NCI-H748 treated with DMSO at 0.1 percent for 48 hours (cell line): ENCODE data around the gene DPH2.

Source experiments
- DNase-seq: peaks from one replicate; lab custom pipeline; 2025; lab: John Stamatoyannopoulos, UW

DPH2 gene

DNA sequence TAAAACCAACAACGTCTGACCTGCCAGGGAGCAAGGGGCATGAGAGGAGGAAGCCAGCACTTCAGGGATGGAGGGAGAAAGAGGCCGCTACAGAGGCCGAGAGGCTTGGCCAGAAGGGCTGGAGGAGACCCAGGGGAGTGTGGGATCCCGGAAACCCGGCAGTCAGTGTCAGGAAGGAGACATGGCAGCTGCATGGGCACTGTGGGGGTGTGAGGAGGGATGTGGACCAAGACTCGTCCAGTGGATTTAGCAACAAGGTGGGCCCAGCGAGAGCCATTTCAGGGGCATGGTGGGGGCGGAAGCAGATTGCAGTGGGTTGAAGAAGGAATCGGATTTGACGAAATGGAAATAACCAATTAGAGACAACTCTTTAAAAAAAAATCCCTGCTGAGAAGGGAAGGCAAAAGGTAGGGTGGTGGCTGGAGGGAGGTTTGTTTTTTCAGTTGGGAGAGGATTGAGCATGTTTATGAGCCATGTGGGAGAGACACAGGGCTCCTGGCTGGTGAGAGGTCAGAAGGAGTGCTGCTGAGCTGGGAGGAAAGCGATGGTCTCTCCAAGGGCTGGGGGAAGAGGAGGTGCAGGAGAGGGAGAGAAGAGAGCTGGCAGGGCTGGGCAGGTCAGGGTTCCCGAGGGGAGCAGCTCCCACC is 13.6 kb downstream of the DPH2 start:
- DNase-seq: no peak

DNA sequence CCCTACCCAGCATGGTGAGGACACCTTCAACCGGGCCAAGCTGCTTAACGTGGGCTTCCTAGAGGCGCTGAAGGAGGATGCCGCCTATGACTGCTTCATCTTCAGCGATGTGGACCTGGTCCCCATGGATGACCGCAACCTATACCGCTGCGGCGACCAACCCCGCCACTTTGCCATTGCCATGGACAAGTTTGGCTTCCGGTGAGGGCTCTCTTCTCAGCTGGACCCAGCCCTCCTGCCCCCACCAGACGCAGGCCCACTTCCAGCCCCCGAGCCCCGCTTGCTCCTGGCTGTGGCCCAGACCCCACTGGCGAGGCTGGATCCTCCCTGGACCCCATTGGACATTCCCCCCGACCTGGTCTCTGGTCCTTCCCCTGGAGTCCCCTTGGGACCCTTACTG is 15.0 kb downstream of the DPH2 start:
- DNase-seq: no peak

DNA sequence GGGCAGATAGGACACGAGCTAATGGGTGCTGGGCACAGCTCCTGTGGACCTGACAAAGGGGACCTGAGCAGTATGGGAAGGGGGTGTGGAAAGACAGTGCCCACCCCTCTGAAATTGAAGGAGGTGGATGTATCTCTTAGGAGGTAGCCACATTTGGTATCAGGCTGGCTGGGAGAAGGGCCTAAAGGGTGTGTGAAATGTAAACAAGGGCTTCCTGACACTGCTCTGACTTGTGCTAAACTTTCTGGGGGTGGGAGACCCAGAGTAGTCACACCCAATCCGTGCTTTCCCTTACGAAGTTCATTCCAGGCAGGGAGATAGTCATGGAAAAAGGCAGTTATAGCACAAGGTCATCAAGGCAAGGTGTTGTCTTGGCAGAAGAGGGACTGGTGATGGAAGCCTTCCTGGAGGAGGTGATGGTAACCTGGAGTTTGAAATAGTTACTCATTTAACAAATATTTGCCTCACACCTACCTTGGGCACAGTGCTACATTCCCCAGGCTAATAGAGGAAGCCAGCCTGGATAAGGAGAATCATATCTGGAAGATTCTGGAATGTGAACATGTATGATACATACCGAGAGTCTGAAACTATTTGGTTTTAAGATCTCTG is 16.3 kb downstream of the DPH2 start:
- DNase-seq: no peak

DNA sequence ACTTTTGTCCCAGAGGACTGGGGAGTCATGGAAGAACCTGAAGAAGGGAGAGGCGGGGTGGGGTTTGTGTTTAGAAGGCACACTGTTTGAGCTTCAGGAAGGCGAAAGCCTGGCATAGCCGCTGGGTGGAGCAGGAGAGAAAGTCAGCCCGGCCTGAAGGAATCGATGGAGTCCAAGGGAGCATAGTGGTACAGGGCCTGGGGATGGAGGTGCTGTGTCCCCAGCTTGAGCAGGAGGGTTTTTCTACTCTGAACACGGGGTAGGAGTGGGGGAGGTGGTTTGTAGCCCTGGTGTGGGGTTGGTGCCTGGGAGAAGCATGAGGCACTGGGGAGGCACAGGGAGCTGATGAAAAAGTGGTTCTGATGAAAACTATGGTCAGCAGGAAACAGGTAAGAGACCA is 16.9 kb downstream of the DPH2 start:
- no peak for DNase-seq

DNA sequence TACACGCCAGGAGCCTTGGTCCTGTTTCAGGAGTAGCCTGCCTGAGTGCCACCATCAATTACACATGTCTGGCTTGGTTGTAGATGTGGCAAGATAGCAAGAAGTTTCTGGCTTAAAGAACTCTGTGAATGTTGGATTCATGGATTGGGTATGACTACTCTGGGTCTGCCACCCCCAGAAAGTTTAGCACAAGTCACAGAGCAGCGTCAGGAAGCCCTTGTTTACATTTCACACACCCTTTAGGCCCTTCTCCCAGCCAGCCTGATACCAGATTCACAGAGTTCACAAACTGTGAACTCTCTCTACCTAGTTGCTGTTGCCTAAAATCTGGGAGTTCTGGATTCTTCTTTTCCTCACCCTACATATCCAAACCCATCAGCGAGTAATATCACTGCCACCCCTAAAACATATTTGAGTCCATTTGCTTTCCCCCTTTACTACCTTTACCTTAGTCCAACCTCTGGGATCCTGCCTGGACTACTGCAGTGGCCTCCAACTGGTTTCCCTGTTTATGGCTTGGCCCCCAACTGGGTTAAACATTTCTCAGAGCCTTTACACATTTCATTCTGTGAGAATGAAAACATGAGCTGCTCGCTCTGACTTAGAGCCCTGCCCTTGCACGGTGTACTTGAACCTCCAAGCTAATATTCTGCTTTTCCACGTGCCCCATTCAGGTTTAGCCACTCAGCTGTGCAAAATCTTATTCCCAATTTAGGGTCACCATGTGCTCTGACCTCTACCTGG is 17.5 kb downstream of the DPH2 start:
- no peak for DNase-seq

DNA sequence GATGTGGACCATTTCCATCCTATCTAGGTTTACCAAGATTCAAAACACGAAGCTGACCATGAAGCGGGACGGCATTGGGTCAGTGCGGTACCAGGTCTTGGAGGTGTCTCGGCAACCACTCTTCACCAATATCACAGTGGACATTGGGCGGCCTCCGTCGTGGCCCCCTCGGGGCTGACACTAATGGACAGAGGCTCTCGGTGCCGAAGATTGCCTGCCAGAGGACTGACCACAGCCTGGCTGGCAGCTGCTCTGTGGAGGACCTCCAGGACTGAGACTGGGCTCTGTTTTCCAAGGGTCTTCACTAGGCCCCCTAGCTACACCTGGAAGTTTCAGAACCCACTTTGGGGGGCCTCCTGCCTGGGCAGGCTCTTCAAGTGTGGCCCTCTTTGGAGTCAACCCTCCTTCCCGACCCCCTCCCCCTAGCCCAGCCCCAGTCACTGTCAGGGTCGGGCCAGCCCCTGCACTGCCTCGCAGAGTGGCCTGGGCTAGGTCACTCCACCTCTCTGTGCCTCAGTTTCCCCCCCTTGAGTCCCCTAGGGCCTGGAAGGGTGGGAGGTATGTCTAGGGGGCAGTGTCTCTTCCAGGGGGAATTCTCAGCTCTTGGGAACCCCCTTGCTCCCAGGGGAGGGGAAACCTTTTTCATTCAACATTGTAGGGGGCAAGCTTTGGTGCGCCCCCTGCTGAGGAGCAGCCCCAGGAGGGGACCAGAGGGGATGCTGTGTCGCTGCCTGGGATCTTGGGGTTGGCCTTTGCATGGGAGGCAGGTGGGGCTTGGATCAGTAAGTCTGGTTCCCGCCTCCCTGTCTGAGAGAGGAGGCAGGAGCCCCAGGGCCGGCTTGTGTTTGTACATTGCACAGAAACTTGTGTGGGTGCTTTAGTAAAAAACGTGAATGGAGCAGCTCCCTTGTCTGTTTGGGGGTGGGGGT is 20.7 kb downstream of the DPH2 start:
- DNase-seq: no peak

DNA sequence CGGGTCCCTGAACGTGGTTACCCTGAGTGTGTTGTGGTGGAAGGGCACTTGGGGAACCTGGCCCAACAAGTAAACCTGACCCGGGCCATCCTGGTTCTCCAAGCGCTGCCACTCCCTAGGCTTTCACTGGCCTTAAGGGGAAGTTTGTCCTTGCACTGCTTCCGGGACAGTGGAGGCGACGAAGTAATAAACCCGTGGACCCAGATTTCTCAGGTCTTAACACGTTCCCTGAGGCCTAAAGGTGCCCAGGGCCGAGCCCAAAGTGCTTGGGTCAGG is 21.3 kb downstream of the DPH2 start:
- no peak for DNase-seq

DNA sequence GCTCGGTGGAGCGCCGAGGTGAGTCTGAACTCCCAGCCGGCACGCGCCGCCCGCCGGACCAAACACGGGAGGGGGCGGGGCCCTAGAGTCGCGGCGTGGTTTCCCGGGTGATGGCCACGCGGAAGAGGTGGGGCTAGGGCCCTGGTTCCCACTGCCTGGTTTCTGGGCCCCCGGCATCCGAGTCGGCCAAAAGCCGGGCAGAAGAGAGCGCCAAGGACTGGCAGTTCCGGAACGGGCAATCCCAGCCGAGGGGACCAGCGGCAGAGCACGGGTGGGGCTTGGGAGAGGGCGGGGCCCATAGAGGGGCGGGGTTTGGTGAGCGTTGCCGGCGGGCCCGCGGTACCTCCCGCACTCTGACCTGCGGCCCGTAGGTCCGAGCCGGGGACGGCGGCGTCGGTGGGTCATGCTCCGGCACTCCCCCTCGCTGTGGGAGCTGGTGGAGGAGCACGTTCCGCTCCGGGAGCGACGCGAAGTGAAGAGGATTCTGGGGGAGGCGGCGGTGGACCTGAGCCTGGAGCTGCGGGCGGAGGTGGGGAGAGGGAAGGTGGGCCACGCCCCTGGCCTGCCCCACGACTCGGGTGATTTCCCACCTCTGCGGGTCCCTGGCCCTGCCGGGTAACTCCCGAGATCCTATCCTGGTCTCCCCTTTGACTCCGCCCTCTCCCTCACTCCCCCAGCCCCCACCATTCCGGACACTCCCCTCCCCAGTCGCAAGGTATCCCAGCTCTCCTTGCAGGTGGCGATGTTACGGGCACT is 21.8 kb downstream of the DPH2 start, which contains the start of gene CCDC24:
CCDC24 (plus strand) TSS at position 124 of the 756 bp plus-strand sequence; CDS start at position 404, 280 bp downstream.
- peak; percentile 87 for DNase-seq

DNA sequence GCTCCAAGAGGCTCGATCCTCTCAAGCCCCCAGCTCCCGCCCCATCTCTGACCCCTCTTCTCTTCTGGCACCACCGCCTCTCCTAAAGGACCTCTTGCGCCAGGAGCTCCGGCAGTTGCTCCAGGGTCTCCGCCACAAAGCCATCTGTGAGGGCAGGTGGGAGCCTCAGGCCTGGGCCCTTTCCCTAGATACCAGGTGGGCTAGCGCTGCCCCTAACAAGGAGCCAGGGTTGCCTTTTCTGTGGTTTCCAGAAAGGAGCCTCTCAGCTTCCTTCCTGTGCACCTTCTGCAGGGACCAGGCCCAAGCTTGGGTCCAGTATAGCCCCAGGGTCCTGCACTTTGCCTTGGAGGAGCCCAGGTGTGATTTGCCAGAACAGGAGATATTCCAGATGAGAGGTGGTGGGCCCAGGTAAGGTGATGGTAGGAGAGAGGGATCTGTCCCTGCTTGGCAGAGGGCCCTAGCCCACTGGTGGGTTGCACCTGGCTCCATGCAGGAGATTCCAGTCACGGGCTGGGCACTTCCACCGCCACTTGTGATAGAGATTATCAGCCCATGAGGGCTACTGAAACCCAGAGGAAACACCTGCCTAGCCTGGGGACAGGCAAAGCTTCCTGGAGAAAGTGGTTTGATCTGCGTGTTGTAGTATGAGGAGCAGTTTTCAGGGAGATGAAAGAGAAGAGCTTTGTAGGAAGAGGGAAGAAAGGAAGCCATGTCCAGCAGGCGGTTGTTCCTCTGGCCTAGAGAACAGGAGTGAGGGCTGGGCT is 22.6 kb downstream of the DPH2 start:
- no peak for DNase-seq

DNA sequence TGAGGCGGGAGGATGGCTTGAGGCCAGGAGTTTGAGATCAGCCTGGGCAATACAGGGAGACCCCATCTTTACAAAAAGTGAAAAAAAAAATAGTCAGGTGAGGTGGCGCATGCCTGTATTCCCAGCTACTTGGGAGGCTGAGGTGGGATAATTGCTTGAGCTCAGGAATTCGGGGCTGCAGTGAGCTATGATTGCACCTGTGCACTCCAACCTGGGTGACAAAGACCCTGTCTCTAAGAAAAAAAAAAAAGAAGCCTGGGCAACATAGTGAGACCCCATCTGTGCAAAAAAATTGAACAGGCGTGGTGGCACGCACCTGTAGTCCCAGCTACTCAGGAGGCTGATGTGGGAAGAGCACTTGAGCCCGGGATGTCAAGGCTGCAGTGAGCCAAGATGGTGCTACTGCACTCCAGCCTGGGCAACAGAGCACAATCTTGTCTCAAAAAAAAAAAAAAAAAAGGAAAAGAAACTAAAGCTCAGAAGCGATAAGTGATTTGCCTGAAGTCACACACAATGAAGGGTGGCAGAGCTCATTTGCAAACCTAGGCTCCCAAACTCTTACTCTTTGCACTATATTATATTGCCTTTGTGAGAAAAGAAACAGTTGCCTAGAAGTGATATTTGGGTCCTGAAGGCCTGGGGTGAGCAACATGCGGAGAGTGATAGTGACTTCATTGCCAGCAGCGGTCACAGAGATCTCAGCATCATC is 23.6 kb downstream of the DPH2 start:
- DNase-seq: no peak

DNA sequence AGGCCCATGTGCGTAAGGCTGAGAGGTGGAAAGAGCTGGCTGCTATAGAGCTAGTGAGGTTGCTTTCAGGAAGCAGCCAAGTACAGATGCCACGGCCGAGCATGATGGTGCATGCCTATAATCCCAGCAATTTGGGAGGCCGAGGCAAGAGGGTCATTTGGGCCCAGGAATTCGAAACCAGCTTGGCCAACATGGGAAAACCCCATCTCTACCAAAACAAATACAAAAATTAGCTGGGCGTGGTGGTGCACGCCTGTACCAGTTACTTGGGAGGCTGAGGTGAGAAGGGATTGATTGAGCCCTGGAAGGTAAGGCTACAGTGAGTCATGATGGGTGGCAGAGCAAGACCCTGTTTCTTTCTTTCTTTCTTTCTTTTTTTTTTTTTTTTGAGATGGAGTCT is 24.3 kb downstream of the DPH2 start:
- DNase-seq: no peak

DNA sequence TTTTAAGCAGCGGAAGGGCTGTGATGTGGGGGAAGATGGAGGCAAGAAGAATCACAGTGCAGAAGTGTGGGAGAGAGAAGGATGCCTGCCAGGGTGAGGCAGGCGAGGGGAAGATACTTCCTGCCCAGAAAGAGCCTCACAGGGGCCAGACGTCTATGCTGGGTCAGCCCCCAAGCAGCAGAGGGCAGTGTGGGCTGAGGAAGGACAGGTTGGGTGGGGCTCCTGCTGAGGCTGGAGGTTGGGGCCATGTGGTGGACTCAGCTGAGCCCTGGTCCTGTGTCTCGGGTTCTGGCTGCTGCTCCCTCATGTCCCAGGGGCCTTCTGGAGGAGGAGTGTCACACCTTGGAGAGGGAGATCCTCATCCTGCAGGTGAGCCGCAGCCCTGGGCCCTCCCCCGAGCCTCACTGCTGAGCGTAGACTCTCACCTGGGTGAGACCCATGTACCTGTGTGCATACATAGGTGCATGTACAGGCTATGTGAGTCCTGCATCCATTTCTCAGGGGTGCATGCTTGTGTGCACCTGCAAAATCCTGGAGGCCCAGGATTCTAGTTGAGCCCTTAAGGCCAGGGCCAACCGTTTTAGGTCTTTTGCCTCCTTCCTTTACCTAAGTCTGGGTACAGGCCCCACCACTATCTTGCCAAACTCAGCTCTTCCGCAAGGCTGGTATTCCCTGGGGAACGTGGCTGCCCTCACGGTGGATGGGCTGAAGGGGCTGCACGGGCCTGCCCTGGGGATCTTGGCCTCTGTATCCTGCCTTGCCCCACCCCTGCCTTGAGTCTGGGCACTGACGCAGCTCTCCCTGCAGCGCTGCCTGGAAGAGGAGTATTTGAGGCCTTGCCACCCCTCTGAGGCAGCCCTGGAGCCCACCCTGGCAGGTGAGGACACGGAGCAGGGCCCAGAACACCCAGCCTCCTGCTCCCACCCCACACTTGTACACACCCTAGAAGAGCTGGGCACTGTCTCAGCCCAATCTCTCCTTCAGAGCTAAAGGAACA is 25.3 kb downstream of the DPH2 start:
- no peak for DNase-seq

DNA sequence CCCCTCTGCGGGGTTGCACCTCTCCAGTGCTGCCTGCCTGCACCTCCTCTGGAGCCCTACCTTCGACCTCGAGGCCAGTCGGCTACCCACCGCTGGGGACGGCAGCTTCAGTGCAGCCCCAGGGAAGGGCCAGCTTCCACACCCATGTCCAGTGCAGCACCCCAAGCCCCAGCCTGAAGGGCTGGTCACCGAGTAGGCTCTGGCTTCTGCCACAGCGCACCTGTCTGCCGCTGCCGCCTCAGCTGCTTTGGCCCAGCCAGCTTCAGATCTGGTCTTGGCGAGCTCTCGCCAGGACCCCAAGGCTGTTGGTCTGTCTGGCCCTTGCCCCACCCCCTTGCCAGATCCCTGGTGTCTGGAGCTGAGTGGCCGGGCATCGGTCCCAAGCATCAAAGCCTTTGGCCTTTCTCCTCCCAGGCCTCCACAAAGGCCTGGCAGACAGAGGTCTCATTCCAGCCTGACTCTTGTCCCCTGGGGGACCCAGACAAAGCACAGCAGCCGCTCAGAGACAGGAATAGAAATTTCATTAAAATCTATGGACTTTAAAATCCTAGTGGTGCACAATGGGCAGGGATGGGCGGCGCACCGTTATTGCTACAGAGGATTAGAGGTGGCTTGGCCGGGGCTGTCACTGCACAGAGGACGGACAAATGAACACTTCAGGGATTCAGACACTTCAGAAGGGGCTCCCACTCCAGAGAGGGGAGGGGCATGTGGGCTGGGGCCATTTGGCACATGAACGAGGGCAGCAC is 26.3 kb downstream of the DPH2 start:
- no peak for DNase-seq

DNA sequence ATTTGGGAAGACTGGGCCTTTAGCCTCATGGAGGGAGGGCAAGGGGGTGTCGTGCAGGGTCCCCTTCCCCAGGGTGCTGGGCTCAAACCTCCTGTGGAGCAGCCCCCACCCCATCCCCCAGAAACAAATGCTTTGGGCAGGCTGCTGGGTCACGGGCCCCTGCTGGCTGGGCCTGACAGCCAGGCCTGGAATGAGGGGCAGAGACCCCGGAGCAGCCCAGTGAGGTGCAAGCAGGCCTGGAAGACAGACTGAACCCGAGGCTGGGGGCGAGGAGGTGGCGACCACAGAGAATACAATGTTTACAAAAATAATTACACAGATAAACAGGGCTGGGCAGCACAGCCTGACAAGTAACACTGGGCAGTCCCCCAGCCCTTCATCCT is 26.9 kb downstream of the DPH2 start:
- no peak for DNase-seq

DNA sequence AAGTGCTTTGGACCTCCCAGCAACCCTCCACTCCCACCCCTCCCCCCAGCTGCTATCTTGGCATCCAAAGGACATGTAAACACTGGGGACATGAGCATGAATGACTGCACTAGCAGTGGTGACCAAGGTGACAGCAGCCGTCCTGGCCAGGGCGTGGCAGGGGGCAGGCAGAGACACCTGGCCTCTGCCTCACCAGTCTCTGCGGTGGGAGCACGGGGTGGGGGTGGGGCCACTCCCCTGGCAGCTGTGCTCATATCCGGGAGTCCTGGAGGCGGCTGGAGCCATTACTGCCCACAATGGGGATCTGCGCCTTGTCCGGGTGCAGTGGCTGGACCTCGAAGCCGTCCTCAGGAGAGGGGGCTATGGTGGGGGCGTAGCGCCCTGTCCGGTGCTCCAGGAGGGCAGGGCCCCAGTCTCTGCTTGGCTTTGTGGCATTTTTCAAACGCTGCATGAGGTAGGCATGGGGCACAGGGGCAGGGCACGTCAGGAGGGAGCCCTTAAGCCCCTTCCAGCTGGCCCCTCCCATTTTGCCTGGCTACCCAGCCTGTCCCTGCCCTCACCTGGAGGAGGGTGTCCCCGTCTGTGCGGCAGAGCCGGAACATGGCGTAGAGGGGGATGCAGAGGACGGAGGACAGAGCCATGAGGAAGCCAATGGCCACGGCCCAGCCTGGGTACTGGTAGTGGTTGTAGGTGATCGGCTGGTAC is 27.6 kb downstream of the DPH2 start:
- DNase-seq: peak; percentile 60

DNA sequence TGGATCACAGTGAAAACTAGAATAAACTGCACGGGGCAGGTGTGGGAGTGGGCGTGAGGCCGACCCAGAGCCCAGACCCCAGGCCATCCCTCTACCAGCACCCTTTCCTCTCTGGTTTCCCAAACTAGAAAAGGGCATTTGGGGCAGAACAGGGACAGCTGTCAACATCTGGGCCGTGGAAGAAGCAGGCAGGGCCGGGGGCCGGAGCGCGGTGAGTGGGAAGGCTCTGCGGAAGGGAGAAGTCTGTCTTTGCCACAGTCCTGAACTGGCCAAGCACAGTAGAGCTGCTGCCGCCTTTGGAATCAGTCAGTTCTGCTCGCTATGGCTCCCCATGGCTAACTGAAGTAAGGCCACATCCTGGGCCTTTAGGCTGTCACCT is 28.2 kb downstream of the DPH2 start:
- DNase-seq: no peak

DNA sequence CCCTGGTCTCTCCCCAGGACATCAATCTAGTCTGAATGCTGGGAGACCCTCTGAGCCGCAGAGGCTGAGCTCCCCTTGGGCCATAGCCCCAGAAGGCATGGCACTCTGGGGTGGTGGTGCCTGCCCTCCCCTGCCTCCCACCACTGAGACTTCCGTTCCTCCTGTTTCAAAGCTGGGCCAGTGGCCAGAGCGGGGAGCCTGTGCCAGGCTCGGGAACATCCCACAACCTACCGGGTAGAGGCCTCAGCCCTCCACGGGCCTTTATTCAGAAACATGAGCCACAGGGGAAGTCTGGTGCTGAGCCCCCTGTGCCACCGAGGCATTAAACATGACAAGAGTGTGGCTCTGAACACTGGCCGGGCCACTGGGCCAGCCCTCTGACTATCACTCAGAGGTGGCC is 29.6 kb downstream of the DPH2 start:
- no peak for DNase-seq
